HG02981 (cell line): Measurements from ENCODE around the gene KCND2.

Experiments
- ATAC-seq: cut with Tn5 transposase; IDR thresholded peaks from one replicate; pipeline ENCODE4 v1.9.1; 2021; ENCODE audit warnings: mild to moderate bottlenecking, moderate library complexity; ENCODE audit not compliant: unreplicated experiment

KCND2 gene

DNA sequence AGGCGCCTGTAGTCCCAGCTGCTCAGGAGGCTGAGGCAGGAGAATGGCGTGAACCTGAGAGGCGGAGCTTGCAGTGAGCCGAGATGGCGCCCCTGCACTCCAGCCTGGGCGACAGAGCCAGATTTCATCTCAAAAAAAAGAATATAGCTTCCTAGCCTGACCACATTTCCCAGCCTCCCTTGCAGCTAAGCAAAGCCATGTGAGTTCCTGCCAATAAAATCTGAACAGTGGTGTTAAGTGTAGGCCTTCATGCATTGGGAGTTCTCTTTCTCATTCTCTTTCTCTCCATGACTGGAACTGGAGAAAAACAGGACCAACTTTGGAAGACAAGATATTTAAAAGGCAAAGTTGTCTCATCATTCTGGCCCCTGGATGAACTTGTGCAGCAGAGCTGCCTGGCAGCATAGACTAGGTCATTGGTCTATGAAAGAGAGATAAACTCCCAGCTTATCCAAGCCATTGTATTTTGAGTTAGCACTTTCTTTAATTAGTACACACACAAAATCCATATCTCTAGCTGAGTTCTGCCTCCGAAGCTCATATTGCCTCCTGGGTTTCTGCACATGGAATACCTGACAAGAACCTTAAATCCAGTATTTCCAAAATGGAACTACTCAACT, 524.2 kb downstream of the KCND2 start:
- ATAC-seq, result no peak

DNA sequence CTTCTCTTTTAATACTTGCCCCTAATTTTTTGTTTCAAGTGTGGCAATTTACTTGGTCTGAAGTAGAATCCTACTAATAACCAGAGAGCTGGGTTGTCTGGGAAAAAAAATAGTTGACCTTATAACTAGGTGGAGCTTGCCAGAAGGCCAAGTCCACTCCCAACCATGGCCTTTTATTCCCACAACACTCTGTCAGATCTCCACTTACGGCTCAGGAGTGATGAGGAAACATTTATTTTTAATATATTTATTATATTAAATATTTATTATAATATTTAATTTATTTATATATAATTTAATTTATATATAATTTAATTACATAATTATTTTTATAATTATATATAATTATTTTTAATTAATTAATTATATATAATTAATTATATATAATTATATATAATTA, 526.2 kb downstream of the KCND2 start:
- ATAC-seq, result no peak
